ENCODE measurements around the gene ASGR1.

Gene ASGR1

GRCh38 chr17:7205561-7205960 is 26.4 kb upstream of the ASGR1 start:
- H3K4me1 ChIP-seq (ENCODE audit: insufficient read depth, low read length, poor library complexity, severe bottlenecking) = no peaks in the 10 kb centered on the region
- H3F3A ChIP-seq (ENCODE audit: low read depth) = no peaks in the 10 kb centered on the region
- peaks cover 2% of the 10 kb centered on the region for H4K20me1 ChIP-seq (ENCODE audit: insufficient read depth, low read length, poor library complexity, severe bottlenecking)
- TF ChIP-seq CTCF (conservative IDR thresholded peaks at IDR 0.05; ENCODE audit: low read length) (no peak), EZH2phosphoT487 (IDR thresholded peaks at IDR 0.05; ENCODE audit: borderline replicate concordance) (no peak)
- no peaks in the 10 kb centered on the region for H3K9me3 ChIP-seq (ENCODE audit: insufficient read depth, low read depth, low read length)
- no peak overlapping the region for H2AFZ ChIP-seq (ENCODE audit: low read length)
- H3K9me2 ChIP-seq (replicated peaks; ENCODE audit: low read depth, low read length) = no peaks in the 10 kb centered on the region
- H3K9ac ChIP-seq (ENCODE audit: low read depth, low read length, poor library complexity, severe bottlenecking) = no peak overlapping the region
- no peaks in the 10 kb centered on the region for H3K79me2 ChIP-seq (ENCODE audit: insufficient read depth, low read length)
- H3K4me3 ChIP-seq (ENCODE audit: low read length, poor library complexity, severe bottlenecking) = no peak overlapping the region
- H3K4me2 ChIP-seq (ENCODE audit: low read depth, low read length, poor library complexity, severe bottlenecking) = no peak overlapping the region
- H3K36me3 ChIP-seq (ENCODE audit: insufficient read depth, low read length) = peaks cover 28% of the 10 kb centered on the region; the same call in 1 of the 2 replicates
- H3K27me3 ChIP-seq (ENCODE audit: insufficient read depth, low read length, poor library complexity, severe bottlenecking) = no peaks in the 10 kb centered on the region

GRCh38 chr17:7204828-7205461 is 25.8 kb upstream of the ASGR1 start:
- no peaks in the 10 kb centered on the region for H3K4me1 ChIP-seq (ENCODE audit: insufficient read depth, low read length, poor library complexity, severe bottlenecking)
- H3K4me3 ChIP-seq (ENCODE audit: low read length, poor library complexity, severe bottlenecking) = no peak overlapping the region
- no peaks in the 10 kb centered on the region for H3K79me2 ChIP-seq (ENCODE audit: insufficient read depth, low read length)
- no peaks in the 10 kb centered on the region for H3K9me2 ChIP-seq (replicated peaks; ENCODE audit: low read depth, low read length)
- H3K9me3 ChIP-seq (ENCODE audit: insufficient read depth, low read depth, low read length) = no peaks in the 10 kb centered on the region
- no peak for TF ChIP-seq EZH2phosphoT487 (IDR thresholded peaks at IDR 0.05; ENCODE audit: borderline replicate concordance)
- TF ChIP-seq CTCF (conservative IDR thresholded peaks at IDR 0.05; ENCODE audit: low read length) = no peak
- H4K20me1 ChIP-seq (ENCODE audit: insufficient read depth, low read length, poor library complexity, severe bottlenecking) = peaks cover 2% of the 10 kb centered on the region
- no peak overlapping the region for H3K9ac ChIP-seq (ENCODE audit: low read depth, low read length, poor library complexity, severe bottlenecking)
- no peak overlapping the region for H3K4me2 ChIP-seq (ENCODE audit: low read depth, low read length, poor library complexity, severe bottlenecking)
- no peaks in the 10 kb centered on the region for H3F3A ChIP-seq (ENCODE audit: low read depth)
- no peak overlapping the region for H2AFZ ChIP-seq (ENCODE audit: low read length)
- no peaks in the 10 kb centered on the region for H3K27me3 ChIP-seq (ENCODE audit: insufficient read depth, low read length, poor library complexity, severe bottlenecking)
- H3K36me3 ChIP-seq (ENCODE audit: insufficient read depth, low read length) = peaks cover 28% of the 10 kb centered on the region; the same call in 1 of the 2 replicates

GRCh38 chr17:7204336-7204735 is 25.2 kb upstream of the ASGR1 start:
- no peaks in the 10 kb centered on the region for H3K9me3 ChIP-seq (ENCODE audit: insufficient read depth, low read depth, low read length)
- no peaks in the 10 kb centered on the region for H3K4me1 ChIP-seq (ENCODE audit: insufficient read depth, low read length, poor library complexity, severe bottlenecking)
- no peaks in the 10 kb centered on the region for H3K27me3 ChIP-seq (ENCODE audit: insufficient read depth, low read length, poor library complexity, severe bottlenecking)
- H3K4me2 ChIP-seq (ENCODE audit: low read depth, low read length, poor library complexity, severe bottlenecking) = no peak overlapping the region
- no peak overlapping the region for H3K4me3 ChIP-seq (ENCODE audit: low read length, poor library complexity, severe bottlenecking)
- no peaks in the 10 kb centered on the region for H3K79me2 ChIP-seq (ENCODE audit: insufficient read depth, low read length)
- H3K9me2 ChIP-seq (replicated peaks; ENCODE audit: low read depth, low read length) = no peaks in the 10 kb centered on the region
- H3F3A ChIP-seq (ENCODE audit: low read depth) = no peaks in the 10 kb centered on the region
- H3K9ac ChIP-seq (ENCODE audit: low read depth, low read length, poor library complexity, severe bottlenecking) = no peak overlapping the region
- H4K20me1 ChIP-seq (ENCODE audit: insufficient read depth, low read length, poor library complexity, severe bottlenecking) = peaks cover 2% of the 10 kb centered on the region
- H2AFZ ChIP-seq (ENCODE audit: low read length) = no peak overlapping the region
- H3K36me3 ChIP-seq (ENCODE audit: insufficient read depth, low read length) = peaks cover 28% of the 10 kb centered on the region; the same call in 1 of the 2 replicates
- TF ChIP-seq CTCF (conservative IDR thresholded peaks at IDR 0.05; ENCODE audit: low read length) = no peak
- TF ChIP-seq EZH2phosphoT487 (IDR thresholded peaks at IDR 0.05; ENCODE audit: borderline replicate concordance) = no peak

All from Loucy (cell line).